HepG2 (cell line): Measurements from ENCODE around the gene CHKA. TPM values are rescaled to one million over a fixed set of nuclear protein-coding genes. Genes with fewer than 3 reads are reported as not detected.

Experiments
- CAMTA2 ChIP-seq: sonication (generic); formaldehyde crosslinking; IDR thresholded peaks from 2 replicates; pipeline ENCODE4 v1.4.0; 2020; ENCODE audit warnings: mild to moderate bottlenecking, missing genetic modification reagents, borderline replicate concordance
- GTF2F1 ChIP-seq: fragments of 150-350 bp; IDR thresholded peaks from 2 replicates; pipeline ENCODE4 v1.6.1; 2014; ENCODE audit warnings: low read length
- MED13 ChIP-seq: sonication (generic); formaldehyde crosslinking; IDR thresholded peaks from 2 replicates; pipeline ENCODE4 v1.5.0; 2020; ENCODE audit warnings: missing genetic modification reagents
- MLX ChIP-seq: IDR thresholded peaks from 2 replicates; pipeline ENCODE4 v1.6.1; 2016
- PHF21A ChIP-seq: sonication (generic); formaldehyde crosslinking; IDR thresholded peaks from 2 replicates; pipeline ENCODE4 v1.5.0; 2020; ENCODE audit warnings: mild to moderate bottlenecking, missing genetic modification reagents
- PPARG ChIP-seq: conservative IDR thresholded peaks from 2 replicates; pipeline ENCODE4 v1.6.1; 2016; ENCODE audit warnings: missing biosample characterization, missing genetic modification reagents
- SAFB2 ChIP-seq: sonication (generic); formaldehyde crosslinking; IDR thresholded peaks from 2 replicates; pipeline ENCODE4 v1.5.1; 2020; ENCODE audit warnings: missing genetic modification reagents, low read depth, mild to moderate bottlenecking, borderline replicate concordance
- SNAPC2 ChIP-seq: sonication (generic); formaldehyde crosslinking; IDR thresholded peaks from 2 replicates; pipeline ENCODE4 v1.8.1; 2022; ENCODE audit warnings: mild to moderate bottlenecking, missing genetic modification reagents
- SOX6 ChIP-seq, 2 experiments: fragments of 450-650 bp in 1 of 2; sonication (generic) in 1 of 2; formaldehyde crosslinking in 1 of 2; IDR thresholded peaks; 2 replicates each; pipeline versions ENCODE4 v1.4.0 to v1.6.1; 2017 to 2020; ENCODE audit warnings: antibody characterized with exemption in 1 of 2, mild to moderate bottlenecking in 1 of 2, missing genetic modification reagents in 1 of 2
- ZBTB7A ChIP-seq: sonication (generic); formaldehyde crosslinking; IDR thresholded peaks from 2 replicates; pipeline ENCODE4 v1.8.0; 2022; ENCODE audit warnings: mild to moderate bottlenecking, missing genetic modification reagents
- ZFP91 ChIP-seq: sonication (generic); formaldehyde crosslinking; IDR thresholded peaks from 2 replicates; pipeline ENCODE4 v1.9.0; 2022; ENCODE audit warnings: missing genetic modification reagents, mild to moderate bottlenecking, borderline replicate concordance
- ZHX2 ChIP-seq, 2 experiments: sonication (generic) in 1 of 2; formaldehyde crosslinking in 1 of 2; IDR thresholded peaks; 2 replicates each; pipeline versions ENCODE4 v1.6.1 to v1.9.0; 2014 to 2022; ENCODE audit warnings: antibody characterized with exemption in 1 of 2, borderline replicate concordance in 1 of 2, inconsistent platforms in 1 of 2, low read depth in 1 of 2, missing genetic modification reagents in 1 of 2
- ZNF138 ChIP-seq: sonication (generic); formaldehyde crosslinking; IDR thresholded peaks from 2 replicates; pipeline ENCODE4 v1.5.0; 2020; ENCODE audit warnings: mild to moderate bottlenecking, low read depth, missing genetic modification reagents
- ZNF20 ChIP-seq: sonication (generic); formaldehyde crosslinking; IDR thresholded peaks from 2 replicates; pipeline ENCODE4 v1.4.0; 2020; ENCODE audit warnings: mild to moderate bottlenecking, moderate library complexity, missing genetic modification reagents
- ZNF317 ChIP-seq: sonication (generic); formaldehyde crosslinking; IDR thresholded peaks from 2 replicates; pipeline ENCODE4 v1.5.0; 2020; ENCODE audit warnings: mild to moderate bottlenecking, missing genetic modification reagents
- ZNF552 ChIP-seq: sonication (generic); formaldehyde crosslinking; IDR thresholded peaks from 2 replicates; pipeline ENCODE4 v1.9.0; 2022; ENCODE audit warnings: missing genetic modification reagents, mild to moderate bottlenecking, borderline replicate concordance
- ZNF597 ChIP-seq: sonication (generic); formaldehyde crosslinking; IDR thresholded peaks from 2 replicates; pipeline ENCODE4 v1.5.0; 2020; ENCODE audit warnings: missing genetic modification reagents
- ZNF891 ChIP-seq: sonication (generic); formaldehyde crosslinking; IDR thresholded peaks from 2 replicates; pipeline ENCODE4 v1.5.0; 2020; ENCODE audit warnings: mild to moderate bottlenecking, missing genetic modification reagents
- ZSCAN22 ChIP-seq: sonication (generic); formaldehyde crosslinking; IDR thresholded peaks from 2 replicates; pipeline ENCODE4 v1.4.0; 2020; ENCODE audit warnings: mild to moderate bottlenecking, missing genetic modification reagents
- ZSCAN30 ChIP-seq: sonication (generic); formaldehyde crosslinking; IDR thresholded peaks from 2 replicates; pipeline ENCODE4 v1.5.0; 2020; ENCODE audit warnings: mild to moderate bottlenecking, missing genetic modification reagents
- ZZZ3 ChIP-seq: sonication (generic); formaldehyde crosslinking; IDR thresholded peaks from 2 replicates; pipeline ENCODE4 v1.4.0; 2020; ENCODE audit warnings: missing genetic modification reagents, mild to moderate bottlenecking, borderline replicate concordance
- polyA plus RNA-seq, 8 experiments: library from polyadenylated mRNA; depleted of rRNA in 3 of 8; stranded (reverse) in 7 of 8; unstranded in 1 of 8; fragments of >200 nt; fragmentation: Illumina TruSeq in 4 of 8; extraction: Trizol in 4 of 8; gene quantifications; 2 replicates each; pipeline versions ENCODE4 v1.2.1 to v1.2.3, GENCODE V29; 2011 to 2016; ENCODE audit warnings: low read depth in 4 of 8, missing spikeins in 1 of 8, mixed read lengths in 1 of 8; ENCODE audit not compliant: insufficient read depth in 1 of 8
- total RNA-seq, 5 experiments: library from RNA; depleted of rRNA; stranded (reverse); fragments of >200 nt; fragmentation: Illumina TruSeq; extraction: Trizol; gene quantifications; 2 replicates each; pipeline ENCODE4 v1.2.3, GENCODE V29; 2016; ENCODE audit warnings: low read depth in 1 of 5

Gene CHKA
- total and polyA plus RNA-seq, 2 of the 13 experiments (the other 11 are each of a cell fraction or from before 2014, with no cell fraction given), result 71.6 to 92.7 TPM

- TF ChIP-seq MED13 (CRISPR knock-in tag) (peak; percentile 64; the same call in 1 of the 2 replicates), ZNF138 (CRISPR knock-in tag) (no peak), ZSCAN22 (CRISPR knock-in tag) (no peak), ZZZ3 (peak; percentile 60), ZNF552 (0 out of 2 replicates have a peak, but pooled peaks have one; percentile 32), PPARG (CRISPR knock-in tag) (peak; percentile 67), MLX (CRISPR knock-in tag) (peak; percentile 88), ZNF891 (CRISPR knock-in tag) (no peak), SAFB2 (0 out of 2 replicates have a peak, but pooled peaks have one; percentile 21), GTF2F1 (no peak), ZNF317 (CRISPR knock-in tag) (peak; percentile 91; the same call in 1 of the 2 replicates), ZHX2 (IDR thresholded peaks at IDR 0.05; ENCODE audit: low read depth) (peak; percentile 57; the same call in 1 of the 2 replicates), ZHX2 (CRISPR knock-in tag; IDR thresholded peaks at IDR 0.05; ENCODE audit: borderline replicate concordance) (0 out of 2 replicates have a peak, but pooled peaks have one; percentile 14), ZNF20 (CRISPR knock-in tag) (0 out of 2 replicates have a peak, but pooled peaks have one; percentile 65), SOX6 (IDR thresholded peaks at IDR 0.05) (no peak), SOX6 (CRISPR knock-in tag; IDR thresholded peaks at IDR 0.05) (peak; percentile 92), PHF21A (CRISPR knock-in tag) (peak; percentile 96), ZBTB7A (CRISPR knock-in tag) (peak; percentile 93), ZNF597 (CRISPR knock-in tag) (no peak), CAMTA2 (CRISPR knock-in tag) (peak; percentile 51; the same call in 1 of the 2 replicates), SNAPC2 (CRISPR knock-in tag) (no peak), ZSCAN30 (no peak), ZFP91 (CRISPR knock-in tag) (peak; percentile 78; the same call in 1 of the 2 replicates)
Observed at GRCh38 chr11:68038226-68038717, 82.9 kb downstream of the CHKA start (continued).
